Loucy (cell line): ENCODE results near the gene CLEC2L.

ENCODE experiments used
- H2AFZ ChIP-seq: fragments of 200-600 bp; sonication (generic); 2 replicates; pipeline ENCODE4 v1.6.0; 2016; ENCODE audit warnings: antibody characterized with exemption, mild to moderate bottlenecking, low read length, moderate library complexity
- H3F3A ChIP-seq: fragments of 200-600 bp; 2 replicates; pipeline ENCODE4 v1.6.0; 2016; ENCODE audit warnings: antibody characterized with exemption, low read depth, mild to moderate bottlenecking
- H3K27me3 ChIP-seq: fragments of 200-600 bp; sonication (generic); 2 replicates; pipeline ENCODE4 v1.6.1; 2014; ENCODE audit warnings: low read length, mild to moderate bottlenecking; ENCODE audit not compliant: insufficient read depth, poor library complexity, severe bottlenecking
- H3K36me3 ChIP-seq: fragments of 200-600 bp; sonication (generic); 2 replicates; pipeline ENCODE4 v1.6.1; 2016; ENCODE audit warnings: low read length; ENCODE audit not compliant: insufficient read depth
- H3K4me1 ChIP-seq: fragments of 200-600 bp; sonication (generic); 2 replicates; pipeline ENCODE4 v1.5.1; 2014; ENCODE audit warnings: low read length, mild to moderate bottlenecking; ENCODE audit not compliant: insufficient read depth, poor library complexity, severe bottlenecking
- H3K4me2 ChIP-seq: fragments of 200-600 bp; sonication (generic); 2 replicates; pipeline ENCODE4 v1.6.0; 2014; ENCODE audit warnings: antibody characterized with exemption, low read length, low read depth, mild to moderate bottlenecking; ENCODE audit not compliant: poor library complexity, severe bottlenecking
- H3K4me3 ChIP-seq: fragments of 200-600 bp; sonication (generic); 2 replicates; pipeline ENCODE4 v1.5.1; 2014; ENCODE audit warnings: low read length, mild to moderate bottlenecking, mixed read lengths; ENCODE audit not compliant: poor library complexity, severe bottlenecking
- H3K79me2 ChIP-seq: fragments of 200-600 bp; sonication (generic); 2 replicates; pipeline ENCODE4 v1.6.1; 2014; ENCODE audit warnings: low read length; ENCODE audit not compliant: insufficient read depth
- H3K9ac ChIP-seq: fragments of 200-600 bp; sonication (generic); 2 replicates; pipeline ENCODE4 v1.6.0; 2014; ENCODE audit warnings: mild to moderate bottlenecking, low read depth, low read length, moderate library complexity; ENCODE audit not compliant: poor library complexity, severe bottlenecking
- H3K9me2 ChIP-seq: fragments of 200-600 bp; sonication (generic); replicated peaks from 2 replicates; pipeline ENCODE4 v1.6.1; 2016; ENCODE audit warnings: low read depth, low read length, mixed read lengths
- H3K9me3 ChIP-seq: fragments of 200-600 bp; sonication (generic); 2 replicates; pipeline ENCODE4 v1.6.1; 2014; ENCODE audit warnings: mild to moderate bottlenecking, antibody characterized with exemption, low read length, low read depth; ENCODE audit not compliant: insufficient read depth
- H4K20me1 ChIP-seq: fragments of 200-600 bp; sonication (generic); 2 replicates; pipeline ENCODE4 v1.6.0; 2014; ENCODE audit warnings: antibody characterized with exemption, low read length, mild to moderate bottlenecking; ENCODE audit not compliant: insufficient read depth, poor library complexity, severe bottlenecking
- EZH2phosphoT487 ChIP-seq: fragments of 200-600 bp; IDR thresholded peaks from 2 replicates; pipeline ENCODE4 v1.6.1; 2018; ENCODE audit warnings: antibody characterized with exemption, mild to moderate bottlenecking, moderate library complexity, borderline replicate concordance
- TF ChIP-seq, protein P1 (sequence below): fragments of 200-600 bp; sonication (generic); conservative IDR thresholded peaks from 2 replicates; pipeline ENCODE4 v1.5.1; 2014; ENCODE audit warnings: mild to moderate bottlenecking, antibody characterized with exemption, low read length

CLEC2L gene

DNA sequence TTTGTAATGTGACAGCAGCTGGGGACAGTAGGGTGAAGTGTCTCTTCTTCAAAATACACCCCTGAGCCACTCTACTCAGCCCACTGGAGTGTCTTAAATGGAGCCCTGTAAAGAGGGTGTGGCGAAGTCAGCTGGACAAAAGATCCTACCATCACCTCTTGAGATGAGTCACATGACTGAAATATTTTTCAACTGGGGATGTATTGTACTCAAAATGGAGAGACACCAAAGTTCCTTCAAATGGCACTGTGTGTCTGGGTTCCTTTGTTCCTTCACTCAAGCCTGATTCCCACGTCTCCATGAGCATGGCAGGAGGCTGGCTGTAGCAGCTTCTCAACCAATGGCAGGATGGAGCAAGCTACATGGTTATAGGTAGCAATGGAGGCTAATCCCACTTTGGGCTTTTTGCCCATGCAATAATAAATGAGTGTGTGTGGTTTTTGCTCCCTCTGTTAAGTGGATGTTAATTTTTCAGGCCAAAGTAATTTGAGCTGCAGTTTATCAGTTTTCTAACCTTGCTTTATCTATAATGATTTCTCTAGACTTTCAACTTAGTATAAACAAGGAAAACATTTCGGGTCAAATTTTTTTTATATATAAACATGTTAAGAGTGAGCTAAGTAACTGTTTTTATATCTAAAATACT is 68.2 kb downstream of the CLEC2L start:
- Histone ChIP-seq H3K9me3 (no peaks in the 10 kb centered on the region), H3K79me2 (no peaks in the 10 kb centered on the region), H3K9ac (no peak overlapping the region), H3K4me1 (no peaks in the 10 kb centered on the region), H4K20me1 (no peaks in the 10 kb centered on the region), H3K9me2 (no peaks in the 10 kb centered on the region), H3K4me2 (no peak overlapping the region), H3F3A (no peaks in the 10 kb centered on the region), H3K36me3 (peaks cover 55% of the 10 kb centered on the region; the same call in 1 of the 2 replicates), H3K27me3 (no peaks in the 10 kb centered on the region), H3K4me3 (no peak overlapping the region), H2AFZ (no peak overlapping the region)
- no peak for TF ChIP-seq EZH2phosphoT487
- TF ChIP-seq, protein P1, sequence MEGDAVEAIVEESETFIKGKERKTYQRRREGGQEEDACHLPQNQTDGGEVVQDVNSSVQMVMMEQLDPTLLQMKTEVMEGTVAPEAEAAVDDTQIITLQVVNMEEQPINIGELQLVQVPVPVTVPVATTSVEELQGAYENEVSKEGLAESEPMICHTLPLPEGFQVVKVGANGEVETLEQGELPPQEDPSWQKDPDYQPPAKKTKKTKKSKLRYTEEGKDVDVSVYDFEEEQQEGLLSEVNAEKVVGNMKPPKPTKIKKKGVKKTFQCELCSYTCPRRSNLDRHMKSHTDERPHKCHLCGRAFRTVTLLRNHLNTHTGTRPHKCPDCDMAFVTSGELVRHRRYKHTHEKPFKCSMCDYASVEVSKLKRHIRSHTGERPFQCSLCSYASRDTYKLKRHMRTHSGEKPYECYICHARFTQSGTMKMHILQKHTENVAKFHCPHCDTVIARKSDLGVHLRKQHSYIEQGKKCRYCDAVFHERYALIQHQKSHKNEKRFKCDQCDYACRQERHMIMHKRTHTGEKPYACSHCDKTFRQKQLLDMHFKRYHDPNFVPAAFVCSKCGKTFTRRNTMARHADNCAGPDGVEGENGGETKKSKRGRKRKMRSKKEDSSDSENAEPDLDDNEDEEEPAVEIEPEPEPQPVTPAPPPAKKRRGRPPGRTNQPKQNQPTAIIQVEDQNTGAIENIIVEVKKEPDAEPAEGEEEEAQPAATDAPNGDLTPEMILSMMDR, result no peak

DNA sequence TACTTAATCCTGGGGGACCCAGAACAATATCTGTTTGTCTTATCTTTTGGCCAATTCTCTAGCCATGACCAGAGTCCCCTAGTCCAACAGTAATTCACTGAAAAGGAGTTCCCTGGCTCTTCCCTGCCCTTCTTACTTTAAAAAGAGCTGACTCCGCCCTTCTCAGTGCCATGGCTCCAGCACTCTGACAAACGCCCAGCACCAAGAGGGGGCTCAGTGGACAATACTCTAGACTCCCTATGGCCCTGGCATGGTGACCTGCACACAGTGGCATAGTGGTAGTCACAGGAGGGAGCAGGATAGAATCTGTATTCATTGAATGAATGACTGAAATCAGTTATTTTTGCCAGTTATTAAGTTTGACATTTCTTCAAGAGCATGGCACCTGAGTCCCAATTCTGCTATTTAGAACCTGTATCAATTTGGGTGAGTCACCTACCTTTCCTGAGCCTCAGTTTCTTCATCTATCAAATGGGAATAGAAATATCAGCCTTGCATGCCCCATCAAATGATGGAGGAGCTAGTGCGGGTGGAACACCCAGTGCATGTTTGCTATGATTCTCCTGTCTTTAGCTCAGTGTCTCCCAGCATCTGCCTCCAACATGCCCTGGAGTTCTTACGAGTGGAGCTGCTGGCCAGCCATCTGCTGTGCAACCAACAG is 69.4 kb downstream of the CLEC2L start:
- Histone ChIP-seq H3K9me2 (no peaks in the 10 kb centered on the region), H3K4me2 (no peak overlapping the region), H2AFZ (no peak overlapping the region), H3K4me3 (no peak overlapping the region), H3K9ac (no peak overlapping the region), H3K4me1 (no peaks in the 10 kb centered on the region), H3K36me3 (peaks cover 62% of the 10 kb centered on the region; the same call in 1 of the 2 replicates), H3F3A (no peaks in the 10 kb centered on the region), H3K79me2 (no peaks in the 10 kb centered on the region), H4K20me1 (no peaks in the 10 kb centered on the region), H3K27me3 (no peaks in the 10 kb centered on the region), H3K9me3 (no peaks in the 10 kb centered on the region)
- TF ChIP-seq, protein P1, result no peak
- TF ChIP-seq EZH2phosphoT487, result no peak

DNA sequence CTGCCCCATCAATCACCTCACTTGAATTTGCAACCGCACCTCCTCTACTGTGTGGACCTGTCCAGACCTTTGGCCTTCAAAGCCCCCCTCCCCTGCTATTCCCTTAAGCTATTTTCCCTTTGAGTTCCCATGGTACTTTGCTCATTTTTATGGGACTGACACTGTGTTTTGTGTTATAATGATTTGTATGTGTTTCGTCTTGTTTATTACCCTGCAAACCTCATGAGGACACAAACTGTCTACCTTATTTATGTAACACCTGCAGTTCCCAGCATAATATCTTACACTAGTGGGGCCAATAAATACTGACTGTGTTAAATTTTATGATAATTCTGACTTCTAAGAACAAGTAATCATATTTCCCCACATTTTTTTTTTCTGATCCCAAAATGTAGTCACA is 70.6 kb downstream of the CLEC2L start:
- no peak overlapping the region for H3K4me2 ChIP-seq
- H3K9ac ChIP-seq, result no peak overlapping the region
- no peaks in the 10 kb centered on the region for H3F3A ChIP-seq
- no peaks in the 10 kb centered on the region for H3K79me2 ChIP-seq
- H2AFZ ChIP-seq, result no peak overlapping the region
- no peaks in the 10 kb centered on the region for H3K9me3 ChIP-seq
- H3K27me3 ChIP-seq, result no peaks in the 10 kb centered on the region
- H3K36me3 ChIP-seq, result peaks cover 70% of the 10 kb centered on the region; the same call in 1 of the 2 replicates
- H3K4me3 ChIP-seq, result no peak overlapping the region
- no peak for TF ChIP-seq EZH2phosphoT487
- TF ChIP-seq, protein P1, result no peak
- no peaks in the 10 kb centered on the region for H3K4me1 ChIP-seq
- H4K20me1 ChIP-seq, result no peaks in the 10 kb centered on the region
- H3K9me2 ChIP-seq, result no peaks in the 10 kb centered on the region
